Measurements from ENCODE around the gene ANXA6. TPM values are rescaled to one million over a fixed set of nuclear protein-coding genes. Genes with fewer than 3 reads are reported as not detected.

Gene ANXA6
- total RNA-seq, 1 experiment from 2014 or later, result 142 TPM

- DNase-seq (ENCODE audit: low read depth), result no peak
Measured at GRCh38 chr5:151105561-151105960, 52.0 kb downstream of the ANXA6 start.

GRCh38 chr5:151104795-151105194, 52.8 kb downstream of the ANXA6 start:
- DNase-seq (ENCODE audit: low read depth), result no peak

- no peak for DNase-seq (ENCODE audit: low read depth)
Measured at GRCh38 chr5:151101746-151102145, 55.8 kb downstream of the ANXA6 start.

- no peak for DNase-seq (ENCODE audit: low read depth)
Measured at GRCh38 chr5:151101151-151101550, 56.4 kb downstream of the ANXA6 start.

- DNase-seq (ENCODE audit: low read depth), result no peak
Measured at GRCh38 chr5:151100681-151101080, 56.9 kb downstream of the ANXA6 start.

- DNase-seq (ENCODE audit: low read depth), result no peak
Measured at GRCh38 chr5:151098768-151099121, 58.8 kb downstream of the ANXA6 start.

GRCh38 chr5:151097820-151098767, 59.5 kb downstream of the ANXA6 start:
- DNase-seq (ENCODE audit: low read depth), result no peak

- no peak for DNase-seq (ENCODE audit: low read depth)
Measured at GRCh38 chr5:151097061-151097460, 60.5 kb downstream of the ANXA6 start.

- DNase-seq (ENCODE audit: low read depth), result no peak
Measured at GRCh38 chr5:151096001-151096373, 61.6 kb downstream of the ANXA6 start.

- no peak for DNase-seq (ENCODE audit: low read depth)
Measured at GRCh38 chr5:151095341-151096000, 62.1 kb downstream of the ANXA6 start.

GRCh38 chr5:151094852-151095245, 62.7 kb downstream of the ANXA6 start:
- DNase-seq (ENCODE audit: low read depth), result no peak

- DNase-seq (ENCODE audit: low read depth), result peak; percentile 58
Measured at GRCh38 chr5:151094030-151094851, 63.3 kb downstream of the ANXA6 start.

GRCh38 chr5:151093476-151093889, 64.1 kb downstream of the ANXA6 start:
- DNase-seq (ENCODE audit: low read depth), result peak; percentile 96

GRCh38 chr5:151092762-151093161, 64.8 kb downstream of the ANXA6 start:
- peak; percentile 94 for DNase-seq (ENCODE audit: low read depth)

- no peak for DNase-seq (ENCODE audit: low read depth)
Measured at GRCh38 chr5:151089726-151090125, 67.9 kb downstream of the ANXA6 start.

- DNase-seq (ENCODE audit: low read depth), result no peak
Measured at GRCh38 chr5:151088986-151089385, 68.6 kb downstream of the ANXA6 start.

- no peak for DNase-seq (ENCODE audit: low read depth)
Measured at GRCh38 chr5:151087486-151087885, 70.1 kb downstream of the ANXA6 start.

- DNase-seq (ENCODE audit: low read depth), result no peak
Measured at GRCh38 chr5:151086905-151087360, 70.6 kb downstream of the ANXA6 start.

- no peak for DNase-seq (ENCODE audit: low read depth)
Measured at GRCh38 chr5:151086192-151086869, 71.2 kb downstream of the ANXA6 start.

GRCh38 chr5:151085517-151086041, 72.0 kb downstream of the ANXA6 start:
- no peak for DNase-seq (ENCODE audit: low read depth)

- DNase-seq (ENCODE audit: low read depth), result no peak
Measured at GRCh38 chr5:151084363-151084762, 73.2 kb downstream of the ANXA6 start.
